Measurements from ENCODE around the gene NDE1. TPM values are rescaled to one million over a fixed set of nuclear protein-coding genes. Genes with fewer than 3 reads are reported as not detected.
"Not testable (repeated sequence)": the region's sequence is repeated elsewhere in the genome, so short reads cannot be mapped to it uniquely, and the experiment has no call there.

NDE1 gene
- total RNA-seq, 1 experiment from 2014 or later, result 162 TPM

DNA sequence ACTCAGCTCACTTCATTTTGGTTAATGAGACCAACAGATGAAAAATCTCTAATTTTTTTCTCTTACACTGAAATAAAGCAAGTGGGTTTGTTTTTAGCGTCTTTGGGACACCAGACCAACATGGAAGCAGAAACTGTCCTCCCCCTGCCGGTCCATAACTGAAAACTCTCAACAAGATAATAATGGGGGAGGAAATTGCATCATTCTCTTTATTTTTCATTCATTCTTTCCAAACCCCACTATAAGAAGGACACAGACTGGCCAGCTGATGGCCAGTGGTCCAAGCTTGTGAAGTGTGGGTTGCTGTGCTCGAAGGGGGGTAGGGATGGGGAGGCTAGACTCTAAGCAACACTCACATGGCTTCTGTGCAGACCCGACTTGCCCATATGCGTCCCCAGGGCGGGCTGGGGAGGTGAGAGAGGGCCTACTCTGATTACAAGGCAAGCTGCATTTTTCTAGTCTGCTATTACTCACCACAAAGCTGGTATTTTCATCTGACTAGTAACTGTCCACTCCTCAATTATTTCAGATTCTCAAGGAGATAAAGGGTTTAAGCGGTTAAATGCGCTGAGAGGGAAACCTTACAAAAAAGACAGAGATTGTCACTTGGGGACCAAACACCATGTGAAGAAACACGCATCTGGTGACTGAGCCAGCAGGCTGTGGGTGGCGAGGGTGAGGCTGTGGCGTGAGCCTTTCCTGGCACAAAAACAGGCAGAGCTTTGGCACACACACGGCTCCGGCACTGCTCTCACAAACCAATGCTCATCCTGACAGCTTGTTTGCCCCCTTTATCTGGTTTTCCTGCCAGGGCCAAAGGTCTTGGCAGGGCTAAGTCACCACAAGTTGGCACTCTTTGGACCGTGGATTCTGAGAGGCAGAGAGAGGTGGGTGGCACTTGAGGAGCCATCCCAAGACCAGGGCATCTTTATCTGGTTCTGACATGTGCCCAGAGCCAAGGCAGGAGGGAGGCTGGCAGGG is 45.3 kb upstream of the NDE1 start:
- H3K27me3 Mint-ChIP-seq (ENCODE audit: insufficient read depth, unreplicated experiment), result no peaks in the 10 kb centered on the region
- CTCF ChIA-PET, result no interaction called here

GRCh38 chr16:15605839-15606517 is 44.1 kb upstream of the NDE1 start:
- H3K9me3 Mint-ChIP-seq (ENCODE audit: unreplicated experiment), result no peaks in the 10 kb centered on the region
- intact Hi-C loops (cut with micrococcal nuclease), result no loop called here
- CTCF ChIA-PET, result interaction anchor here (1.3 kb wide), 1 partner anchor 8 kb away, joined by 3 read pairs; no protein-coding TSS in a partner anchor
- POLR2A ChIA-PET, result no interaction called here
- peaks cover 66% of the 10 kb centered on the region for H3K36me3 Mint-ChIP-seq (ENCODE audit: insufficient read depth, unreplicated experiment)
- no peak overlapping the region for H3K4me3 Mint-ChIP-seq (ENCODE audit: unreplicated experiment)
- no TSS peak for BruUV-seq (replicated peaks)
- no peak overlapping the region for H3K27ac Mint-ChIP-seq (ENCODE audit: low read depth, unreplicated experiment)
- no peaks in the 10 kb centered on the region for H3K27me3 Mint-ChIP-seq (ENCODE audit: insufficient read depth, unreplicated experiment)
- DNase-seq (ENCODE audit: unreplicated experiment), result no peak
- H3K4me1 Mint-ChIP-seq (ENCODE audit: insufficient read depth, unreplicated experiment), result no peaks in the 10 kb centered on the region
- no peak for TF ChIP-seq CTCF (IDR thresholded peaks at IDR 0.05; ENCODE audit: unreplicated experiment)

More for the DNA sequence above, 45.3 kb upstream of the NDE1 start:
- no TSS peak for BruUV-seq (replicated peaks)
- H3K4me1 Mint-ChIP-seq (ENCODE audit: insufficient read depth, unreplicated experiment), result no peaks in the 10 kb centered on the region
- no peak for DNase-seq (ENCODE audit: unreplicated experiment)
- H3K36me3 Mint-ChIP-seq (ENCODE audit: insufficient read depth, unreplicated experiment), result peaks cover 66% of the 10 kb centered on the region
- H3K4me3 Mint-ChIP-seq (ENCODE audit: unreplicated experiment), result no peak overlapping the region
- POLR2A ChIA-PET, result no interaction called here
- no peaks in the 10 kb centered on the region for H3K9me3 Mint-ChIP-seq (ENCODE audit: unreplicated experiment)
- H3K27ac Mint-ChIP-seq (ENCODE audit: low read depth, unreplicated experiment), result no peak overlapping the region
- TF ChIP-seq CTCF (IDR thresholded peaks at IDR 0.05; ENCODE audit: unreplicated experiment), result no peak
- intact Hi-C loops (cut with micrococcal nuclease), result no loop called here

DNA sequence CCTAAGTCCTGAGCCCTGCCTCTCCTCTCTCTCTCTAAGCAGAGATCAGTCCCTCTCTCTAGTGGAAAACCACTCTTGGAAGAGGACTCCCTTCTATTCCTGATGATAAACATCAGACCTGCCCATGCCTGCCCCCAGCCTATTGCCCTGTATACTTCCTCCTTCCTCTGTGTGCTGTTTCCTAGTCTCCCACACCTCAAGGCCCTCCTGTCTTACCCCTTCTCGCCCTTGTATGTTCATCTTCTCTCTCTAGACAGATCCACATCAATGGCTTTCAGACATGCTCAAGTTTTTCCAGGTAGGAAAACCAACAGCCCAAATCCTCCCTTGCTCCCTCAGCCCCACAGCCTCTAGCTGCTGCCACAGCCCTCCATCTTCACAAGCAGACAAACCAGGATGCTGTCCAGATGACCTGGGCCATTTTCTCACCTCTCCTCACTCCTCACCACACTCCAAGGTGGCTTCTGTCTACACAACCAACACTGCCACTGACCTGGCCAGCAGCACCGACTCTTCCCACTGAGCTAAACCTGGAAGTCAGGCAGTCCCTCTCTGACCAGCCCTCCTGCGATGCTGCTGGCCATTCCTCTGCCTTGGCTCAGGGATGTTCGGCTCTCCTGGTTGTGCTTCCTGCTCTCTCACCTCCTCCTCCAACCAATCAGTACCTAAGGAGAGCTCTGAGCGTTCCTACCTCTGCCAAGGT is 43.4 kb upstream of the NDE1 start:
- Mint-ChIP-seq H3K27me3 (ENCODE audit: insufficient read depth, unreplicated experiment) (no peaks in the 10 kb centered on the region), H3K4me3 (ENCODE audit: unreplicated experiment) (no peak overlapping the region), H3K27ac (ENCODE audit: low read depth, unreplicated experiment) (peak overlapping the region; percentile 26), H3K36me3 (ENCODE audit: insufficient read depth, unreplicated experiment) (peaks cover 66% of the 10 kb centered on the region), H3K9me3 (ENCODE audit: unreplicated experiment) (no peaks in the 10 kb centered on the region), H3K4me1 (ENCODE audit: insufficient read depth, unreplicated experiment) (no peaks in the 10 kb centered on the region)
- TF ChIP-seq CTCF (IDR thresholded peaks at IDR 0.05; ENCODE audit: unreplicated experiment), result no peak
- CTCF ChIA-PET, result interaction anchor here (1.3 kb wide), 1 partner anchor 9 kb away, joined by 3 read pairs; no protein-coding TSS in a partner anchor
- BruUV-seq (replicated peaks), result no TSS peak
- POLR2A ChIA-PET, result interaction anchor here (0.6 kb wide), 1 partner anchor 18 kb away, joined by 5 read pairs; no protein-coding TSS in a partner anchor
- intact Hi-C loops (cut with micrococcal nuclease), result no loop called here
- no peak for DNase-seq (ENCODE audit: unreplicated experiment)

DNA sequence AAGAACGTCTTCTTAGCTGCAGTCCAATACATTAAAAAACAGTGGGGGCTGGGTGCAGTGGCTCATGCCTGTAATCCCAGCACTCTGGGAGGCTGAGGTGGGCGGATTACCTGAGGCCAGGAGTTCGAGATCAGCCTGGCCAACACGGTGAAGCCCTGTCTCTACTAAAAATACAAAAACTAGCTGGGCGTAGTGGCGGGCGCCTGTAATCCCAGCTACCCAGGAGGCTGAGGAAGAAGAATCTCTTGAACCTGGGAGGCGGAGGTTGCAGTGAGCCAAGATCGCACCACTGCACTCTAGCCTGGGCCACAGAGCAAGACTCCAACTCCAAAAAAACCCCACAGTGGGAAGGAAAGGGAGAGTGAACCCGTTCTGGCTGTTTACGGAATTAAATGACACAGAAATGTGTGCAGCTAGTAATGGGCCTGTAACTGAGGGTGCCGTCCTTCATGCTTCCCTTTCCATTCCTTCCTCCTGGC is 42.8 kb upstream of the NDE1 start:
- H3K4me1 Mint-ChIP-seq (ENCODE audit: insufficient read depth, unreplicated experiment); CTCF ChIA-PET: not testable (repeated sequence)
- peak overlapping the region; percentile 26 for H3K27ac Mint-ChIP-seq (ENCODE audit: low read depth, unreplicated experiment)

More for the DNA sequence above, 42.8 kb upstream of the NDE1 start:
- H3K4me3 Mint-ChIP-seq (ENCODE audit: unreplicated experiment); H3K9me3 Mint-ChIP-seq (ENCODE audit: unreplicated experiment); H3K27me3 Mint-ChIP-seq (ENCODE audit: insufficient read depth, unreplicated experiment); BruUV-seq (replicated peaks); intact Hi-C loops (cut with micrococcal nuclease); DNase-seq (ENCODE audit: unreplicated experiment): not testable (repeated sequence)
- POLR2A ChIA-PET, result interaction anchor here (1.4 kb wide), 1 partner anchor 16 kb away, joined by 3 read pairs; no protein-coding TSS in a partner anchor
- peaks cover 66% of the 10 kb centered on the region for H3K36me3 Mint-ChIP-seq (ENCODE audit: insufficient read depth, unreplicated experiment)

Measured in MCF 10A (cell line).